Stimulated activated CD8-positive, alpha-beta memory T cell treated with anti-CD3 and anti-CD28 coated beads, Interleukin-15, amount 100 ng/mL, for 48 hours (primary cell): ENCODE results near the gene SGO2.
"Not testable (repeated sequence)": the region's sequence is repeated elsewhere in the genome, so short reads cannot be mapped to it uniquely, and the experiment has no call there.

Source experiments
- DNase-seq, 2 donors: peaks; one replicate each; pipeline ENCODE4 v3.0.0-alpha.2; 2020; ENCODE audit warnings: low read depth in 2 of 2

SGO2 gene

GRCh38 chr2:200592406-200593075 lies 66.5 kb downstream of the SGO2 start:
- no peak for DNase-seq

GRCh38 chr2:200593905-200594304 lies 67.9 kb downstream of the SGO2 start:
- DNase-seq = no peak

GRCh38 chr2:200595913-200596312 lies 69.9 kb downstream of the SGO2 start:
- DNase-seq = no peak

- no peak for DNase-seq
Observed at GRCh38 chr2:200596774-200597570, 71.0 kb downstream of the SGO2 start.

GRCh38 chr2:200599206-200599605 lies 73.2 kb downstream of the SGO2 start:
- no peak for DNase-seq

- DNase-seq = no peak
Observed at GRCh38 chr2:200600549-200601225, 74.7 kb downstream of the SGO2 start.

- DNase-seq = no peak
Observed at GRCh38 chr2:200602584-200602983, 76.6 kb downstream of the SGO2 start.

- no peak for DNase-seq
Observed at GRCh38 chr2:200603972-200604371, 78.0 kb downstream of the SGO2 start.

- DNase-seq = no peak
Observed at GRCh38 chr2:200604571-200605255, 78.7 kb downstream of the SGO2 start.

- DNase-seq = no peak
Observed at GRCh38 chr2:200608341-200609027, 82.5 kb downstream of the SGO2 start.

- no peak for DNase-seq
Observed at GRCh38 chr2:200609028-200609614, 83.1 kb downstream of the SGO2 start.

GRCh38 chr2:200610217-200610616 lies 84.2 kb downstream of the SGO2 start:
- DNase-seq = not testable (repeated sequence)

GRCh38 chr2:200613692-200614091 lies 87.7 kb downstream of the SGO2 start:
- DNase-seq = no peak

- no peak for DNase-seq
Observed at GRCh38 chr2:200614249-200614648, 88.2 kb downstream of the SGO2 start.

- DNase-seq = no peak
Observed at GRCh38 chr2:200615247-200615646, 89.2 kb downstream of the SGO2 start.

GRCh38 chr2:200616193-200616592 lies 90.2 kb downstream of the SGO2 start:
- DNase-seq = no peak

GRCh38 chr2:200616656-200617055 lies 90.6 kb downstream of the SGO2 start:
- DNase-seq = no peak

GRCh38 chr2:200617156-200618053 lies 91.4 kb downstream of the SGO2 start:
- DNase-seq = no peak

GRCh38 chr2:200618054-200618419 lies 92.0 kb downstream of the SGO2 start:
- DNase-seq = no peak

GRCh38 chr2:200618590-200619021 lies 92.6 kb downstream of the SGO2 start:
- no peak for DNase-seq
